Neural cell (in vitro differentiated cells): ENCODE measurements around the gene MRGPRD.

Experiments used
- CTCF ChIP-seq: fragments of 450-650 bp; IDR thresholded peaks from 2 replicates; pipeline ENCODE4 v1.5.1; 2014; ENCODE audit warnings: antibody characterized with exemption, mild to moderate bottlenecking, moderate library complexity; ENCODE audit not compliant: poor library complexity, severe bottlenecking
- EP300 ChIP-seq: fragments of 450-650 bp; conservative IDR thresholded peaks from 2 replicates; pipeline ENCODE4 v1.6.1; 2014; ENCODE audit warnings: antibody characterized with exemption, mild to moderate bottlenecking, moderate library complexity; ENCODE audit not compliant: poor library complexity, severe bottlenecking
- EZH2 ChIP-seq: fragments of 200-600, 300-800 bp; shearing (Covaris generic), sonication (generic); IDR thresholded peaks from 2 replicates; pipeline ENCODE4 v1.6.1; 2014; ENCODE audit warnings: antibody characterized with exemption, low read length, borderline replicate concordance, mild to moderate bottlenecking; ENCODE audit not compliant: insufficient read depth, poor library complexity, severe bottlenecking
- MXI1 ChIP-seq: fragments of 450-650 bp; conservative IDR thresholded peaks from 2 replicates; pipeline ENCODE4 v1.6.1; 2014; ENCODE audit warnings: antibody characterized with exemption, mild to moderate bottlenecking; ENCODE audit not compliant: poor library complexity, severe bottlenecking

GRCh38 chr11:68954836-68955606, 25.8 kb downstream of the MRGPRD start:
- TF ChIP-seq MXI1 = no peak
- no peak for TF ChIP-seq CTCF
- no peak for TF ChIP-seq EZH2
- no peak for TF ChIP-seq EP300
